ENCODE data around the gene SMTN. TPM values are rescaled to one million over a fixed set of nuclear protein-coding genes. Genes with fewer than 3 reads are reported as not detected.

SMTN gene
- total and polyA plus RNA-seq, 8 donors: 25.5 to 77.4 (median 40.0) TPM

DNA sequence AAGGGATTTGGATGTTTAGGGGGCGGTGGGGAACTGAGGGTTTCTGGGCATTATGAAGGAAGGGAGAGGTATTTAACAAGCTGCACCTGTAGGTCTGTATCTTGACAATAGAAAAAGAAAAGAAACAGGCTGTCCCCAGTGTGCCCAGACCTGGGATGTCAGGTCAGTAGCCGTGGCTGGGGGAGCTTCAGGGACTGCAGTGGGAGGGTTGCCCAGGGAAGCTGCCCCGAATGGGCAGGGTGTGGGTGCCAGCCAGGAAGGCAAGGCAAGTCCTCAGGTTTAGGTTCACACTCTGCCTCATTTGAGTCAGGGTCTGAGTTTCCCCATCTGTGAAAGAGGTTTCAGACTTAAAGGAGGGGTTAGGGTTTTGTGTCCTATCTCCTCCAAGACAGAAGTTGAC, 43.2 kb downstream of the SMTN start:
- no peak for DNase-seq
- ATAC-seq: no peak
- peaks cover 0 to 6% (median 4%) of the 10 kb centered on the region in 3 donors for H3K4me1 ChIP-seq
- FAIRE-seq: no peak
- intact Hi-C loops (cut with DNase I): no loop called here
- TF ChIP-seq, protein P1, sequence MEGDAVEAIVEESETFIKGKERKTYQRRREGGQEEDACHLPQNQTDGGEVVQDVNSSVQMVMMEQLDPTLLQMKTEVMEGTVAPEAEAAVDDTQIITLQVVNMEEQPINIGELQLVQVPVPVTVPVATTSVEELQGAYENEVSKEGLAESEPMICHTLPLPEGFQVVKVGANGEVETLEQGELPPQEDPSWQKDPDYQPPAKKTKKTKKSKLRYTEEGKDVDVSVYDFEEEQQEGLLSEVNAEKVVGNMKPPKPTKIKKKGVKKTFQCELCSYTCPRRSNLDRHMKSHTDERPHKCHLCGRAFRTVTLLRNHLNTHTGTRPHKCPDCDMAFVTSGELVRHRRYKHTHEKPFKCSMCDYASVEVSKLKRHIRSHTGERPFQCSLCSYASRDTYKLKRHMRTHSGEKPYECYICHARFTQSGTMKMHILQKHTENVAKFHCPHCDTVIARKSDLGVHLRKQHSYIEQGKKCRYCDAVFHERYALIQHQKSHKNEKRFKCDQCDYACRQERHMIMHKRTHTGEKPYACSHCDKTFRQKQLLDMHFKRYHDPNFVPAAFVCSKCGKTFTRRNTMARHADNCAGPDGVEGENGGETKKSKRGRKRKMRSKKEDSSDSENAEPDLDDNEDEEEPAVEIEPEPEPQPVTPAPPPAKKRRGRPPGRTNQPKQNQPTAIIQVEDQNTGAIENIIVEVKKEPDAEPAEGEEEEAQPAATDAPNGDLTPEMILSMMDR (IDR thresholded peaks at IDR 0.05): no peak
- no peaks in the 10 kb centered on the region for H3K9me3 ChIP-seq
- no peaks in the 10 kb centered on the region for H3K36me3 ChIP-seq
- no peak overlapping the region for H3K4me3 ChIP-seq
- H3K27ac ChIP-seq: no peak overlapping the region
- WGBS, 2 donors: 67 to 76% methylated on average over 3 of the region's 3 CpGs
- H3K27me3 ChIP-seq: no peaks in the 10 kb centered on the region

DNA sequence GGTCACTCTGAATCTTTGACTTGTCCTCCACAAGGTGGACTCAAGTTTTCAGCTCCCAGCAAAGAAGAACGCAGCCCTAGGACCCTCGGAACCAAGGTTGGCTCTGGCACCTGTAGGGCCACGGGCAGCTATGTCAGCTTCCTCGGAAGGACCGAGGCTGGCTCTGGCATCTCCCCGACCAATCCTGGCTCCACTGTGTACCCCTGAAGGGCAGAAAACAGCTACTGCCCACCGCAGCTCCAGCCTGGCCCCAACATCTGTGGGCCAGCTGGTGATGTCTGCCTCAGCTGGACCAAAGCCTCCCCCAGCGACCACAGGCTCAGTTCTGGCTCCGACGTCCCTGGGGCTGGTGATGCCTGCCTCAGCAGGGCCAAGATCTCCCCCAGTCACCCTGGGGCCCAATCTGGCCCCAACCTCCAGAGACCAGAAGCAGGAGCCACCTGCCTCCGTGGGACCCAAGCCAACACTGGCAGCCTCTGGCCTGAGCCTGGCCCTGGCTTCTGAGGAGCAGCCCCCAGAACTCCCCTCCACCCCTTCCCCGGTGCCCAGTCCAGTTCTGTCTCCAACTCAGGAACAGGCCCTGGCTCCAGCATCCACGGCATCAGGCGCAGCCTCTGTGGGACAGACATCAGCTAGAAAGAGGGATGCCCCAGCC, 43.8 kb downstream of the SMTN start:
- Histone ChIP-seq H3K4me3 (no peak overlapping the region), H3K27ac (no peak overlapping the region), H3K36me3 (no peaks in the 10 kb centered on the region), H3K4me1 (peaks cover 0 to 6% (median 4%) of the 10 kb centered on the region in 3 donors), H3K27me3 (no peaks in the 10 kb centered on the region), H3K9me3 (no peaks in the 10 kb centered on the region)
- DNase-seq: peak in 1 of 6 donors; percentile 47
- WGBS, 2 donors: 79 to 86% methylated on average over 14 of the region's 14 CpGs
- ATAC-seq: no peak
- TF ChIP-seq, protein P1 (IDR thresholded peaks at IDR 0.05): no peak
- FAIRE-seq: no peak
- intact Hi-C loops (cut with DNase I): no loop called here

DNA sequence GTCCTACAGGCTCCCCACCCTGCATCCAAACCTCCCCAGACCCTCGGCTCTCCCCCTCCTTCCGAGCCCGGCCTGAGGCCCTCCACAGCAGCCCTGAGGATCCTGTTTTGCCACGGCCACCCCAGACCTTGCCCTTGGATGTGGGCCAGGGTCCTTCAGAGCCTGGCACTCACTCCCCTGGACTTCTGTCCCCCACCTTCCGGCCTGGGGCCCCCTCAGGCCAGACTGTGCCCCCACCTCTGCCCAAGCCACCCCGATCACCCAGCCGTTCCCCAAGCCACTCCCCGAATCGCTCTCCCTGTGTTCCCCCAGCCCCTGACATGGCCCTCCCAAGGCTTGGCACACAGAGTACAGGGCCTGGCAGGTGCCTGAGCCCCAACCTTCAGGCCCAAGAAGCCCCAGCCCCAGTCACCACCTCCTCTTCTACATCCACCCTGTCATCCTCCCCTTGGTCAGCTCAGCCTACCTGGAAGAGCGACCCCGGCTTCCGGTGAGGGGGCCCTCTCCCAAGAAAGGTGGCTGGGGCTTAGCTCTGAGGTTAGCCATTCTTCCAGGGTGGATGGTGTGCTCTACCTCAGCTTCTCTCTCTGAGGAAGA, 44.5 kb downstream of the SMTN start:
- DNase-seq (no peak), ATAC-seq (no peak), FAIRE-seq (no peak)
- peaks cover 3 to 8% (median 5%) of the 10 kb centered on the region in 3 donors for H3K4me1 ChIP-seq
- no peak overlapping the region for H3K4me3 ChIP-seq
- no peak overlapping the region for H3K27ac ChIP-seq
- H3K36me3 ChIP-seq: no peaks in the 10 kb centered on the region
- TF ChIP-seq, protein P1 (IDR thresholded peaks at IDR 0.05): no peak
- no peaks in the 10 kb centered on the region for H3K27me3 ChIP-seq
- 81% methylated on average over 12 of the region's 12 CpGs for WGBS, 2 donors
- no peaks in the 10 kb centered on the region for H3K9me3 ChIP-seq
- intact Hi-C loops (cut with DNase I): no loop called here

DNA sequence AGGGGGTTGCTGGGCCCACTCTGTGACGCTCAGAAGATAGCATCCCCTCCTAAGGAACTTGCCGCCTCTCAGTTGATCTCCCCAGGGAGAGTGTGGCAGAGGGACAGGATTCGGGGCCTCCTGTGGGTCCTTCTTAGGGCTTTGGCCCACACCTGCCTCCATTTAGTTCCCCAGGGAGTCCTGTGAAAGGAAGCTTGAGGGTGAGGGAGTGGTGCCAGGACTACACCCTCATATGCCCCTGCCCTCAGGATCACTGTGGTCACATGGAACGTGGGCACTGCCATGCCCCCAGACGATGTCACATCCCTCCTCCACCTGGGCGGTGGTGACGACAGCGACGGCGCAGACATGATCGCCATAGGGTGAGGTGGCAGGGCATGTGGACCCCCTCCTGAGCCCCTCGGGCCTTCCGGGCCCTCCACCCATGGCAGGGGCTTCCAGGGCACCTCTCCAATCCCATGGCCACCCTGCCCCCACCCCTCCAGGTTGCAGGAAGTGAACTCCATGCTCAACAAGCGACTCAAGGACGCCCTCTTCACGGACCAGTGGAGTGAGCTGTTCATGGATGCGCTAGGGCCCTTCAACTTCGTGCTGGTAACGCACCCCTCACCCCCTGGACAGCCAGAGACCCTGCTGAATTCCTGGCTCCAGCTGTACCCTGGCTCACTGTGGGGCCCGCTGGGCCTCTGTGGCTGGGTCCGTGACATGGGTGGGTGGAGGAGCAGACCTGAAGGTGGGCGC, 45.2 kb downstream of the SMTN start:
- TF ChIP-seq, protein P1 (IDR thresholded peaks at IDR 0.05): no peak
- Histone ChIP-seq H3K4me1 (peaks cover 10 to 15% (median 12%) of the 10 kb centered on the region in 3 donors), H3K4me3 (no peak overlapping the region), H3K36me3 (no peaks in the 10 kb centered on the region), H3K27ac (no peak overlapping the region), H3K9me3 (no peaks in the 10 kb centered on the region), H3K27me3 (no peaks in the 10 kb centered on the region)
- FAIRE-seq: no peak
- 89 to 94% methylated on average over 22 of the region's 22 CpGs for WGBS, 2 donors
- ATAC-seq: no peak
- intact Hi-C loops (cut with DNase I): no loop called here
- no peak for DNase-seq

All from pancreas (tissue), 10 donors.